ENCODE results near the gene LST1.
"Not testable (repeated sequence)": the region's sequence is repeated elsewhere in the genome, so short reads cannot be mapped to it uniquely, and the experiment has no call there.

LST1 gene

DNA sequence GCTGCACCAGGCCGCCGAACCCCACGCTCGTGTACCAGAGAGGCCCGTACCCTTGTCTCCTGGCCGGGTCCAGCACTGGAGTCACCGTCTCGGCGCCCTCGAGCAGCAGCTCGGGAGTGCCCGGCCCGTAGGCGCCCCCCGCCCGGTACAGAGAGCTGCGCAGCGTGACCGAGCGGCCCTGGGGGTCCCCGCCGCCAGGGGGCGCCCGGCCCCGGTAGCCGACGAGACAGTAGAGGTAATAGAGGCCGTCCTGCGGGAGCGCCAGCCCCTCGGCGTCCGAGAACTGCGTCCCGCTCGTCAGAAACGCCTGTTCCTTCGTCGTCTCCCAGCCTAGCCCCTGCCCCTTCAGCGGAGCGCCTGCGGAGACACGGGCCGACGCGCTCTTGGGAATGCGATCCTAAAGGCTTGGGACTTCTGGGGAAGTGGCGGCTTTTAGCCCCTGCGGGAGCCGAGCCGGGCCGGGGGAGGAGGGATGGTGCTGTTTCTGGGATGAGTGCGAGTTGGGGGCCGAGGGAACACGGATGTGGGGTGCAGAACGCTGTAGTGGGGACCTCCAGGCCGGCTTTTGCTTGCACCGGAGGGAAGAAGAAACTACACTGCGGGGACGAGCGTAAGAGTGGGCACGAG lies 5.2 kb upstream of the LST1 start:
- peak; percentile 83 for DNase-seq (ENCODE audit: low read depth)

GRCh38 chr6:31581434-31582229 lies 4.4 kb upstream of the LST1 start:
- DNase-seq (ENCODE audit: low read depth): no peak

DNA sequence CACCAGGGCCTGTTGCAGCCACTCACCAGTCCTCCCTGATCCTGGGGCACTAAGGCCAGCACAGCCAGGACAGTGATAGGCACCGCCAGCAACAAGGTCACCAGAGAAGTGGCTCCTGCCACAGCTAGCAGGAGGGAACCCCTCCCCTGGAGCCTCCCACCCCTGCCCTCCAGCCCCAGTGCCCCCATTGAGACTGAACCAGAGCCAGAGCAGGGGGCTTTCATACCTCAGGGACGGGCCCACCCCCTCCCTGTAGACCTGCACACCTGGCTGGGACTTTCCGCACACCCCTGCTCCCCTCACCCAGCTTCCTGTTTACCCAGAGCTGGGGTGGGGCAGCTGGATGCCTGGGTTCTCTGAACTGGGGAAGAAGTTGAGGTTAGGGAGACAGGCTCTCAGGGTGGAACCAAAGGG lies 3.8 kb upstream of the LST1 start, which contains the start of gene LTB:
Gene LTB (minus strand): TSS at position 195 of the 414 bp plus-strand sequence. CDS start 7 bp downstream, at position 188.
- no peak for DNase-seq (ENCODE audit: low read depth)

GRCh38 chr6:31585491-31585890 lies 586 bp upstream of the LST1 start:
- DNase-seq (ENCODE audit: low read depth): no peak

- no peak for DNase-seq (ENCODE audit: low read depth)
Measured at GRCh38 chr6:31586599-31587281, 663 bp downstream of the LST1 start.

DNA sequence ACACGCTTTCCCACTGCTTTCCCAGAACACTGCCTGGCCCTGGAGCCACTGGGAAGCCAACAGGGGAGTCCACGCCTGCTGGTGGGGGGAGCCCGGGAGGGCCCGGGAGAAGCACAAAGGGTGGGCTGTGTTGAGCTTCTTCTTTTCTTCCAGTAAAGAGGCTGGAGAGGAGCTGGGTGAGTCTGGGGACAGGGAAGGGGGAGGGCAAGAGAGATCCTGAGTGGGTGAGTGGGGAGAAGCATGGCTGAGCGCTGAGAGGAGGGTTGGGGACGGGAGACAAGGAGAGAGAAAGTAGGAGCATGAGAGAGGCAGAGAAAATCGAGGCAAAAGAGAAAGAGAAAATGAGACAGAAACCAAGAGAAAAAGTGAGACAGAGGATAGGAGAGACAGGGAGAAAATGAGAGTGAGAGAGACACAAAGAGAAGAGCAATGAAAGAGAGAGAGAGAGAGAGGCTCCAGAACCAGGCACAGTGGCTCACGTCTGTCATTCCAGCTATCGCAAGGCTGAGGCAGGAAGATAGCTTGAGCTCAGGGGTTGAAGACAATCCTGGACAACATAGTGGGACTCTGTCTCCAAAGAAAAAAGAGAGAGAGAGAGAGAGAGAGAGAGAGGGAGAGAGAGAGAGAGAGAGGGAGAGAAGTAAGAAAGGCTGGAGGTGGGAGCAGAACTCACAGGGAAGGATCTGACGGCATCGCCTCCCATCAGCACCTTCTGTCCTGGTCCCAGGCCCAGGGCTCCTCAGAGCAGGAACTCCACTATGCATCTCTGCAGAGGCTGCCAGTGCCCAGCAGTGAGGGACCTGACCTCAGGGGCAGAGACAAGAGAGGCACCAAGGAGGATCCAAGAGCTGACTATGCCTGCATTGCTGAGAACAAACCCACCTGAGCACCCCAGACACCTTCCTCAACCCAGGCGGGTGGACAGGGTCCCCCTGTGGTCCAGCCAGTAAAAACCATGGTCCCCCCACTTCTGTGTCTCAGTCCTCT lies 2.0 kb downstream of the LST1 start:
- no peak for DNase-seq (ENCODE audit: low read depth)

DNA sequence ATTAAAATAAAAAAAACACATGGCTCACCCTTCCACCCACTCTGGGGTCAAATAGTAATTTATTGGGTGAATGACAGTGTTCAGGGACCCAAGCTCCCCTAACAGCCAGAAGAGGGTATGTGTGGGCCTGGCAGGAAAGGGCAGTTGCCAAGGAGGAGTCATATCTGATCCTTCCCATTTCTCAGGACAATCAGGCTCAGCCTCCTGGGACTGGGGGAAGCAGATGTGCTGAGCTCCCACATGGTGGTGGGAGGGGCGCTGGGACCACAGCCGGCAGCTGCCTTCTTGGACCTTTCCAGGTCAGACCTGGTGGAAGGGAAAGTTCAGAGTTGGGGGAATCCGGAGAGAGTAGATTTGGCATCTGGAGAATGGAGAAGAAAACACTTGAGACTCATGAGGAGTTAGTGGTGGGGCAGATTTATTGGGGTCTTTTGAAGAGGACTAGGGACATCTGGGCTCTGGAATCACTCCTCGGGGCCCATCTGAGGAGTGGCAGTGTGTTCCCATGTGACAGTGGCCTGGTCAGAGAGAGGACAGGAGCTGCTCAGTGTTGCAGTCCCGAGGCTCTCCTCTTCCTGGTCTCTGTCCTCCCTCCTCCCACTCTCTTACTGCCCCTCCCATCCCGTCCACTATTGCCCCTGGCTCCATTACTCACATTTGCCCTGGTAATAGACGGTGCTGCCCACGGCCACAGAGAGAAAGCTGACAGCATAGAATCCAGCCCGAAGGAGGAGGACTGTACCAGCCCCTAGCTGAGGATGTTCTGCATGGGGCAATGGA lies 3.0 kb downstream of the LST1 start:
- no peak for DNase-seq (ENCODE audit: low read depth)

GRCh38 chr6:31590691-31591090 lies 4.6 kb downstream of the LST1 start:
- not testable (repeated sequence) for DNase-seq (ENCODE audit: low read depth)

DNA sequence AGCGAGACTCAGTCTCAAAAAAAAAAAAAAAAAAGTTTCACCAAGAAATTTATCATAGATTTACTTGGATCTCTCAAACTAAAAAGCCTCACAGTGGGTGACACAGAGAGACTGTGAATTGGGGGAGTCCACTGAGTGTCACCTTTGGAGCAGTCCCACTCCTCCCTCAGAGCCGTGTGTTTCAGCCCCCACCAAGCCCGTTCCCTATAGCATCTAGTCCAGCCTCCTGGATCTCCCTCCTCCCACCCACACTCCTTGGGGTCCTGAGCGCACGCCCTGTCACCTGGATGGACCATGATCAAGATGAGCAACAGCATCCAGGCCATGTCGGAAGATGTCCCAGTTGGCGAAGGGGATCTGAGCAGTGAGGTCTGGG lies 6.3 kb downstream of the LST1 start:
- DNase-seq (ENCODE audit: low read depth): no peak

- DNase-seq (ENCODE audit: low read depth): peak; percentile 28
Measured at GRCh38 chr6:31597006-31597405, 10.9 kb downstream of the LST1 start.

GRCh38 chr6:31607317-31607716 lies 21.2 kb downstream of the LST1 start:
- DNase-seq (ENCODE audit: low read depth): no peak

GRCh38 chr6:31609519-31610406 lies 23.7 kb downstream of the LST1 start:
- no peak for DNase-seq (ENCODE audit: low read depth)

- no peak for DNase-seq (ENCODE audit: low read depth)
Measured at GRCh38 chr6:31610968-31611367, 24.9 kb downstream of the LST1 start.

DNA sequence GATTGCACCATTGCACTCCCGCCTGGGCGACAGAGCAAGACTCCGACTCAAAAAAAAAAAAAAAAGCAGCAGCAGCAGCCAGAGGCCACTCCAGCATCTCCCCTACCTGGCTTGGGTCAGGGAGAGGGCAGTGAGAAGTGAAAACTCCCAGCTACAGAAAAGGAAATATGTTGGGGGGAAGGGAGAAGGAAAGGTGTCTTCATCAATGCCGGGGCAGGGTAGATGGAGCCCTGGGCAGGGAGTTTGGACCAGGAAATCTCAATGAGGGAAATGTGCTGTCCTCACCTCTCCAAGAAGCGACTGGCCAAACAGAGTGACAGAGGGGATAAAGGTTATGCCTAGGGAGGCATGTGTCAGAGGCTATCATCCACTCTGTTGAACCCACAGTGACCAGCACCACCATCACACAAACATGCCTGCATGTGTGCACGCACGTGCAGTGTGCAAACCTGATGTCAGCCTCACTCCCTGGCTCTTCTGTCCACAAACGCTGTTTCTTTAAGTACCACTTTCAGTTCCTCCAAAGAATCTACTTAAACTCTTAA lies 28.1 kb downstream of the LST1 start:
- DNase-seq (ENCODE audit: low read depth): no peak

GRCh38 chr6:31614684-31615578 lies 28.9 kb downstream of the LST1 start, which contains the start of gene AIF1:
TSS of gene AIF1 (plus strand) at chr6:31615234. CDS start at chr6:31615330, 96 bp downstream.
- DNase-seq (ENCODE audit: low read depth): no peak

DNA sequence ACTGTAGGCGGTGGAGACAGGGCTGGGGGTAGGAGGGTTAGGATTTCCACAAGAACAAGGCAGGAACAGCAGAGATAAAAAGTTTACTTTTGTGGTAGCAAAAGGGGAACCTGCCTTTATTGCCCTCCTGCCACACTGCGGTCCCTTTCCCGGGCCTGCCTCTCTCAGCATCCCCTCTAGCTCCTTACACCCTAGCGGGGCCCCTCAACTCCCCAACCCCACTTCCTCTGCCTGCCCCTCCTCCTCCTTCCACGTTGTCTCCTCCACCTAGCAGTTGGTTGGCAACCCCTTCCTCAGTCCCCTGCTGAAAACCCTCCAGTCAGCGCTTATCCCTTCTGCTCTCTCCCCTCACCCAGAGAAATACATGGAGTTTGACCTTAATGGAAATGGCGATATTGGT lies 29.7 kb downstream of the LST1 start:
- DNase-seq (ENCODE audit: low read depth): no peak

DNA sequence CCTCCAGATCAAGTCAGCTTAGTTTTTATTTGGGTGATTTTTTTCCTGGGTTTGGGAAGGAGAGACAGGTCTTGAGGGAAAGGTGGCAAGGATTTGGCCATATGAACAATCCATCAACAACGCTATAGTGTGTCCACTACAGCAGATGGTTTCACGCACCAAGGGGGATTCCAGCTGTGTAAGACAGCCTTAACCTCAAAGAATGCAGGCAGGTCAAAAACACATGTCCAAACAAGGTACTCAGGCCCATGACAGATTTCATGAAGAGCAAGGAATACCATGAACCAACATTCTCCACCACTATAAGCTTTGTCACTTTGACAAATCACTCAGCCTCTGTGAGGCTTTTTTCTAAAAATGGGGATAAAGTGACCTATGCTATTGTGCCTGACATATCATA lies 30.9 kb downstream of the LST1 start:
- no peak for DNase-seq (ENCODE audit: low read depth)

DNA sequence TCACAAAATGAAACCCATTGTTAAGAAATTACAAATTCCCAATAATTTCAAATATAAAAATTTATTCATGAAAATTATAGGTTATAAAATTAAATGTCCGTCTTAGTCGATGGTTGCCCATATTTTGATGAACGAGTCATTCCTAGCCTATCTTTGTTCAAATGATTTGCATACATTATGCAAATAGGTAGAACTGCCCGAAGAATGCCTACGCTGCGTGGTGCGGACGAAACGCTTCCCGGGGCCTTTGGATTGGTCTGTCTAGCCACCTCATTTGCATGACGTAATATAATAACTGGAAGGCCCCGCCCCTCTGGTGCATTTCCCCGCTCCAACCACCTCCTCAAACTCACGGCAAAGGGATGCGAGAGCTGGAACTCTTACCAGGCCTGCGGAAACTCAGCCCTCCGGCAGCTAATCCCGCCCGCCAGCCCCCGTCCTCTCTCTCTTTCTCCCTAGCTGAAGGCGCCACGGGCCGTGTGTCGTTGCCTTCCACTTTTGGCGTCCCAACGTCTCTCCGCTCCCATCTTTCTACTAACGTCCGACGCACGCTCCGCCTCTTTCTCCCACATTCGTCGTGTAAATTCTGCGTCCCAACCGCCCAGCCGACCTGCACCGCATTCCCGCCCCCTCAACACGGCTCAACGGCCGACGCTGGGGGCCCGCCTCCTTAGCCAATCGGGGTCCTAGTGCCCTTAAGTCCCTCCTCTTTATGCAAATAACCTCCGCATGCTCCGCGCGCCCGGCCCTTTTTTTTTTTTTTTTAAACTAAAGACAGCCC lies 33.9 kb downstream of the LST1 start:
- peak; percentile 96 for DNase-seq (ENCODE audit: low read depth)

Measured in activated T-cell treated with anti-CD3 and anti-CD28 coated beads for 24 hours (primary cell).